ENCODE results near the gene RGS7. TPM values are rescaled to one million over a fixed set of nuclear protein-coding genes. Genes with fewer than 3 reads are reported as not detected.
A peak's percentile ranks its signal among the peaks of the same experiment; 100 is the strongest.

Gene RGS7
- polyA plus RNA-seq, 2 of the 4 experiments (the other 2 are of a cell fraction) = 0.08 TPM; not detected in 1

DNA sequence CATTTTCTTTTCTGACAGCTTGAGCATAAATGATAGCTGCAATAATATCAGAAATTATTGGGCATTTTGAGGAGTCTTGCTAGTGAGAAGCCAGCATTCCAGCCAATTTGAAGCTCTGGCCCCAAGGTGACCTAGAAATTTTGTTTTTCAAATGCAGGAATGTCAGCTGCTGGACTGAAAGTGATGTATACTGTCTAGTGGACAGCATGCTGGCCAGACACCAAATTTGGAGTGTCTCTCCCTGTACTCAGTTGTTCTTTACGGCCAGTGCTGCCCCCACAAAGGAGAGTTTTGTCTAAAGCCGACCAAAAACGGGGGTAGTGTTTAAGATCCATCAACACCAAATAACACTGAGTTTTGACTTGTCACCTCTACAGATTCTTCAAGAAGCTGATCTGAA is 5.2 kb downstream of the RGS7 start:
- H3K4me1 ChIP-seq = 0 out of 3 replicates have a peak, but pooled peaks cover 3% of the 10 kb centered on the region
- H3K9me3 ChIP-seq = no peaks in the 10 kb centered on the region
- H3K27ac ChIP-seq = no peak overlapping the region
- ChIA-PET POLR2A (no interaction called here), CTCF (interaction anchor here (0.6 to 0.7 kb wide), 2 partner anchors 139 to 196 kb away, joined by 3 to 4 read pairs; no protein-coding TSS in a partner anchor)
- FAIRE-seq (no peak), ATAC-seq (no peak), DNase-seq (ENCODE audit: low read depth in 1 of 2, low spot score in 1 of 2) (no peak)
- H3K4me2 ChIP-seq = no peak overlapping the region
- WGBS (ENCODE audit: missing lambda C conversion rate) = 6% methylated on average over 3 of the region's 3 CpGs
- no peak for TF ChIP-seq ZFP36 (IDR thresholded peaks at IDR 0.05; ENCODE audit: borderline replicate concordance, partially characterized antibody)
- TF ChIP-seq, protein P1, sequence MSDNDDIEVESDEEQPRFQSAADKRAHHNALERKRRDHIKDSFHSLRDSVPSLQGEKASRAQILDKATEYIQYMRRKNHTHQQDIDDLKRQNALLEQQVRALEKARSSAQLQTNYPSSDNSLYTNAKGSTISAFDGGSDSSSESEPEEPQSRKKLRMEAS (IDR thresholded peaks at IDR 0.05) = no peak
- TF ChIP-seq RFX5 (IDR thresholded peaks at IDR 0.05) = no peak
- TF ChIP-seq FOXS1 (CRISPR knock-in tag; IDR thresholded peaks at IDR 0.05) = no peak
- no peak for TF ChIP-seq ESRRA (IDR thresholded peaks at IDR 0.05; ENCODE audit: borderline replicate concordance, low read length)
- TF ChIP-seq HEYL (CRISPR knock-in tag; IDR thresholded peaks at IDR 0.05) = no peak
- no peak for TF ChIP-seq SREBF2 (IDR thresholded peaks at IDR 0.05)
- no peak for TF ChIP-seq CHD4 (IDR thresholded peaks at IDR 0.05; ENCODE audit: borderline replicate concordance)
- TF ChIP-seq, protein P2, sequence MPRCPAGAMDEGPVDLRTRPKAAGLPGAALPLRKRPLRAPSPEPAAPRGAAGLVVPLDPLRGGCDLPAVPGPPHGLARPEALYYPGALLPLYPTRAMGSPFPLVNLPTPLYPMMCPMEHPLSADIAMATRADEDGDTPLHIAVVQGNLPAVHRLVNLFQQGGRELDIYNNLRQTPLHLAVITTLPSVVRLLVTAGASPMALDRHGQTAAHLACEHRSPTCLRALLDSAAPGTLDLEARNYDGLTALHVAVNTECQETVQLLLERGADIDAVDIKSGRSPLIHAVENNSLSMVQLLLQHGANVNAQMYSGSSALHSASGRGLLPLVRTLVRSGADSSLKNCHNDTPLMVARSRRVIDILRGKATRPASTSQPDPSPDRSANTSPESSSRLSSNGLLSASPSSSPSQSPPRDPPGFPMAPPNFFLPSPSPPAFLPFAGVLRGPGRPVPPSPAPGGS (IDR thresholded peaks at IDR 0.05) = no peak
- no peak for TF ChIP-seq RARB (CRISPR knock-in tag; IDR thresholded peaks at IDR 0.05)
- TF ChIP-seq NFE2L2 (conservative IDR thresholded peaks at IDR 0.05; ENCODE audit: low read length) = no peak
- TF ChIP-seq GATA3 (IDR thresholded peaks at IDR 0.05; ENCODE audit: borderline replicate concordance) = no peak
- TF ChIP-seq, protein P3, sequence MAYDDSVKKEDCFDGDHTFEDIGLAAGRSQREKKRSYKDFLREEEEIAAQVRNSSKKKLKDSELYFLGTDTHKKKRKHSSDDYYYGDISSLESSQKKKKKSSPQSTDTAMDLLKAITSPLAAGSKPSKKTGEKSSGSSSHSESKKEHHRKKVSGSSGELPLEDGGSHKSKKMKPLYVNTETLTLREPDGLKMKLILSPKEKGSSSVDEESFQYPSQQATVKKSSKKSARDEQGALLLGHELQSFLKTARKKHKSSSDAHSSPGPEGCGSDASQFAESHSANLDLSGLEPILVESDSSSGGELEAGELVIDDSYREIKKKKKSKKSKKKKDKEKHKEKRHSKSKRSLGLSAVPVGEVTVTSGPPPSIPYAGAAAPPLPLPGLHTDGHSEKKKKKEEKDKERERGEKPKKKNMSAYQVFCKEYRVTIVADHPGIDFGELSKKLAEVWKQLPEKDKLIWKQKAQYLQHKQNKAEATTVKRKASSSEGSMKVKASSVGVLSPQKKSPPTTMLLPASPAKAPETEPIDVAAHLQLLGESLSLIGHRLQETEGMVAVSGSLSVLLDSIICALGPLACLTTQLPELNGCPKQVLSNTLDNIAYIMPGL (CRISPR knock-in tag; IDR thresholded peaks at IDR 0.05; ENCODE audit: borderline replicate concordance) = no peak
- H3K4me3 ChIP-seq = no peak overlapping the region

DNA sequence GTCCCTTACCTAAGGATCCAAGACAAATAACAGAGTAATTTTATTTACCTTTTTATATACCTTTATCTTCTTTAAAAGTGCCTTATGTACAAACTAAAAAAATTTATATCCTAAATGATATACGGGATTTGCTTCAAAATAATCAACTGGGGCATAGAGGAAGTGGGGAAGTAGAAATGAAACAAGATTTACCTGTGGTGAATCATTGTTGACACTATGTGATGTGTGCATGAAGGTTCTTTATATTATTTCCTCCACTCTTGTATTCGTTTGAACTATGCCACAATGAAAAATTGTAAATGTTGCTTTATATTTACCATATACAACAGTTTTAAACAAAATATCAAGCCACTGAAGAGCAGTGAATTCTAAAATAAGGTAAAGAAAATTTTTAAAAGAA is 13.0 kb downstream of the RGS7 start:
- TF ChIP-seq POLR2A (IDR thresholded peaks at IDR 0.05; ENCODE audit: low read length) = no peak
- no peak for TF ChIP-seq CEBPB (IDR thresholded peaks at IDR 0.05)
- TF ChIP-seq, protein P1 (IDR thresholded peaks at IDR 0.05) = no peak
- no peak for TF ChIP-seq PHF8 (IDR thresholded peaks at IDR 0.05; ENCODE audit: borderline replicate concordance, low read depth)
- TF ChIP-seq FOXS1 (CRISPR knock-in tag; IDR thresholded peaks at IDR 0.05) = no peak
- no peak for TF ChIP-seq NPAS2 (CRISPR knock-in tag; IDR thresholded peaks at IDR 0.05; ENCODE audit: borderline replicate concordance)
- TF ChIP-seq HEYL (CRISPR knock-in tag; IDR thresholded peaks at IDR 0.05) = no peak
- no peak for TF ChIP-seq JUN (IDR thresholded peaks at IDR 0.05)
- TF ChIP-seq EP300 (IDR thresholded peaks at IDR 0.05) = no peak
- TF ChIP-seq ESRRA (IDR thresholded peaks at IDR 0.05; ENCODE audit: borderline replicate concordance, low read length) = no peak
- CTCF ChIA-PET = interaction anchor here (0.6 to 1.0 kb wide), 2 partner anchors 17 to 683 kb away, joined by 3 read pairs; no protein-coding TSS in a partner anchor
- no peak overlapping the region for H3K27ac ChIP-seq
- no peak overlapping the region for H3K4me3 ChIP-seq
- no peak for FAIRE-seq
- no peak overlapping the region for H3K4me2 ChIP-seq
- WGBS (ENCODE audit: missing lambda C conversion rate) = 0% methylated on average over 2 of the region's 2 CpGs
- ATAC-seq = no peak
- no peak for DNase-seq (ENCODE audit: low read depth in 1 of 2, low spot score in 1 of 2)
- POLR2A ChIA-PET = no interaction called here
- H3K9me3 ChIP-seq = no peaks in the 10 kb centered on the region
- no peaks in the 10 kb centered on the region for H3K4me1 ChIP-seq

DNA sequence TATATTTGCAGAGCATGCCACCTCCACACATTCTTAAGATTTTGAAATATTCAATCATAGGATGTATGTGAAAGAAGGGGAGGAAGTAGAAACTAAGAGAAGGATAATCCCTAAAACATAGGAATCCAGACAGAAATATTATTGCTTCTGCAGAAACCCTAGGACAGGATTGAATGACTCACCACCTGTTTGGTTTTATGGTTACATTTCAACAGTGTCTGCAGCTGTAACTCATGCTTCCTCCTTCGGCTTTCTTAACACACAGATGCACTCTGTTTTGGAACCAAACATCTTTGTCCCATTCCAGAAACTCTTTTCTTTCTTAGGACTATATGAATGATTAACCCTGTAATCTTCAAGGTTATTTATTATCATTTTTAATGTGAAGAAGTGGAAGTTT is 20.7 kb downstream of the RGS7 start:
- FAIRE-seq (no peak), ATAC-seq (no peak), DNase-seq (ENCODE audit: low read depth in 1 of 2, low spot score in 1 of 2) (no peak)
- CTCF ChIA-PET = no interaction called here
- Histone ChIP-seq H3K4me2 (no peak overlapping the region), H3K9me3 (no peaks in the 10 kb centered on the region), H3K27ac (no peak overlapping the region), H3K4me1 (no peaks in the 10 kb centered on the region), H3K4me3 (no peak overlapping the region)
- TF ChIP-seq FOSL2 (IDR thresholded peaks at IDR 0.05) = no peak
- peak; percentile 21; the same call in 1 of the 2 replicates for TF ChIP-seq FOSL2 (CRISPR knock-in tag; IDR thresholded peaks at IDR 0.05)
- TF ChIP-seq HEYL (CRISPR knock-in tag; IDR thresholded peaks at IDR 0.05) = no peak
- POLR2A ChIA-PET = no interaction called here
- WGBS (ENCODE audit: missing lambda C conversion rate) = 2% methylated on average over 1 of the region's 1 CpG
